ENCODE measurements around the gene KLF16. TPM values are rescaled to one million over a fixed set of nuclear protein-coding genes. Genes with fewer than 3 reads are reported as not detected.

KLF16 gene
- total and polyA plus RNA-seq, 9 of the 15 experiments (the other 6 are each of a cell fraction or from before 2014, with no cell fraction given) = 0.04 to 60.4 (median 6.8) TPM

DNA sequence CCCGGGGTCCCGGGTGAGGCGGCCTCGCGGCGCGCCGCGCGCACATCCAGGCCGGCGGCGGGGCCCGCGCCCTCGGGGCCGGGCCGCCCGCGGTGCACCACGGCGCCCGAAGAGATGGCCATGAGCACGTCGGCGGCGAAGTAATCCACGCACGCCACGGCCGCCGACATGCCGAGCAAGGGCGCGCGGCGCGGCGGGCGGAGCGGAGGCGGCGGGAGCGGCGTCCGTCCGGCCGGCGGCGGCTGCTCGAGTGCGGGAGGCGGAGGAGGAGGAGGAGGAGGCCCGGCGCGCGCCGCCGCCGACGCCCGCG is at the start of gene KLF16 (continued):
- TF ChIP-seq, protein P1, sequence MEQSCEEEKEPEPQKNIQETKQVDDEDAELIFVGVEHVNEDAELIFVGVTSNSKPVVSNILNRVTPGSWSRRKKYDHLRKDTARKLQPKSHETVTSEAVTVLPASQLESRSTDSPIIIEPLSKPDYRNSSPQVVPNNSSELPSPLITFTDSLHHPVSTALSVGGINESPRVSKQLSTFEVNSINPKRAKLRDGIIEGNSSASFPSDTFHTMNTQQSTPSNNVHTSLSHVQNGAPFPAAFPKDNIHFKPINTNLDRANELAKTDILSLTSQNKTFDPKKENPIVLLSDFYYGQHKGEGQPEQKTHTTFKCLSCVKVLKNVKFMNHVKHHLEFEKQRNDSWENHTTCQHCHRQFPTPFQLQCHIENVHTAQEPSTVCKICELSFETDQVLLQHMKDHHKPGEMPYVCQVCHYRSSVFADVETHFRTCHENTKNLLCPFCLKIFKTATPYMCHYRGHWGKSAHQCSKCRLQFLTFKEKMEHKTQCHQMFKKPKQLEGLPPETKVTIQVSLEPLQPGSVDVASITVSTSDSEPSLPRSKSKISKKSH (CRISPR knock-in tag; IDR thresholded peaks at IDR 0.05) = no peak
- TF ChIP-seq CEBPZ (IDR thresholded peaks at IDR 0.05; ENCODE audit: borderline replicate concordance, low read depth, low read length) = no peak
- no peak for TF ChIP-seq STAT5B (CRISPR knock-in tag; IDR thresholded peaks at IDR 0.05)
- no peak for TF ChIP-seq TAL1 (IDR thresholded peaks at IDR 0.05)
- TF ChIP-seq, protein P2, sequence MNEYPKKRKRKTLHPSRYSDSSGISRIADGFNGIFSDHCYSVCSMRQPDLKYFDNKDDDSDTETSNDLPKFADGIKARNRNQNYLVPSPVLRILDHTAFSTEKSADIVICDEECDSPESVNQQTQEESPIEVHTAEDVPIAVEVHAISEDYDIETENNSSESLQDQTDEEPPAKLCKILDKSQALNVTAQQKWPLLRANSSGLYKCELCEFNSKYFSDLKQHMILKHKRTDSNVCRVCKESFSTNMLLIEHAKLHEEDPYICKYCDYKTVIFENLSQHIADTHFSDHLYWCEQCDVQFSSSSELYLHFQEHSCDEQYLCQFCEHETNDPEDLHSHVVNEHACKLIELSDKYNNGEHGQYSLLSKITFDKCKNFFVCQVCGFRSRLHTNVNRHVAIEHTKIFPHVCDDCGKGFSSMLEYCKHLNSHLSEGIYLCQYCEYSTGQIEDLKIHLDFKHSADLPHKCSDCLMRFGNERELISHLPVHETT (CRISPR knock-in tag; conservative IDR thresholded peaks at IDR 0.05 in 1 of 2, IDR thresholded peaks at IDR 0.05 in 1 of 2) = no peak
- TF ChIP-seq FOXA1 (IDR thresholded peaks at IDR 0.05; ENCODE audit: borderline replicate concordance) = no peak
- peak; percentile 53; the same call in 1 of the 2 replicates for TF ChIP-seq PHF8 (IDR thresholded peaks at IDR 0.05; ENCODE audit: borderline replicate concordance, low read length)
- TF ChIP-seq CBFA2T2 (conservative IDR thresholded peaks at IDR 0.05) = no peak
- TF ChIP-seq, protein P3, sequence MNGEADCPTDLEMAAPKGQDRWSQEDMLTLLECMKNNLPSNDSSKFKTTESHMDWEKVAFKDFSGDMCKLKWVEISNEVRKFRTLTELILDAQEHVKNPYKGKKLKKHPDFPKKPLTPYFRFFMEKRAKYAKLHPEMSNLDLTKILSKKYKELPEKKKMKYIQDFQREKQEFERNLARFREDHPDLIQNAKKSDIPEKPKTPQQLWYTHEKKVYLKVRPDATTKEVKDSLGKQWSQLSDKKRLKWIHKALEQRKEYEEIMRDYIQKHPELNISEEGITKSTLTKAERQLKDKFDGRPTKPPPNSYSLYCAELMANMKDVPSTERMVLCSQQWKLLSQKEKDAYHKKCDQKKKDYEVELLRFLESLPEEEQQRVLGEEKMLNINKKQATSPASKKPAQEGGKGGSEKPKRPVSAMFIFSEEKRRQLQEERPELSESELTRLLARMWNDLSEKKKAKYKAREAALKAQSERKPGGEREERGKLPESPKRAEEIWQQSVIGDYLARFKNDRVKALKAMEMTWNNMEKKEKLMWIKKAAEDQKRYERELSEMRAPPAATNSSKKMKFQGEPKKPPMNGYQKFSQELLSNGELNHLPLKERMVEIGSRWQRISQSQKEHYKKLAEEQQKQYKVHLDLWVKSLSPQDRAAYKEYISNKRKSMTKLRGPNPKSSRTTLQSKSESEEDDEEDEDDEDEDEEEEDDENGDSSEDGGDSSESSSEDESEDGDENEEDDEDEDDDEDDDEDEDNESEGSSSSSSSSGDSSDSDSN (IDR thresholded peaks at IDR 0.05; ENCODE audit: borderline replicate concordance in 1 of 2, low read depth in 2 of 2, low read length in 2 of 2) = 0 out of 4 replicates have a peak, but pooled peaks of 1 of the 2 experiments have one; percentile 24
- no peak for TF ChIP-seq ESRRB (CRISPR knock-in tag; IDR thresholded peaks at IDR 0.05; ENCODE audit: borderline replicate concordance)
- TF ChIP-seq ZNF133 (CRISPR knock-in tag; IDR thresholded peaks at IDR 0.05) = no peak
- no peak for TF ChIP-seq SOX6 (IDR thresholded peaks at IDR 0.05)
- no peak for TF ChIP-seq ZNF445 (CRISPR knock-in tag; IDR thresholded peaks at IDR 0.05; ENCODE audit: low read depth)
